ENCODE results near the gene DCST1.

DCST1 gene

DNA sequence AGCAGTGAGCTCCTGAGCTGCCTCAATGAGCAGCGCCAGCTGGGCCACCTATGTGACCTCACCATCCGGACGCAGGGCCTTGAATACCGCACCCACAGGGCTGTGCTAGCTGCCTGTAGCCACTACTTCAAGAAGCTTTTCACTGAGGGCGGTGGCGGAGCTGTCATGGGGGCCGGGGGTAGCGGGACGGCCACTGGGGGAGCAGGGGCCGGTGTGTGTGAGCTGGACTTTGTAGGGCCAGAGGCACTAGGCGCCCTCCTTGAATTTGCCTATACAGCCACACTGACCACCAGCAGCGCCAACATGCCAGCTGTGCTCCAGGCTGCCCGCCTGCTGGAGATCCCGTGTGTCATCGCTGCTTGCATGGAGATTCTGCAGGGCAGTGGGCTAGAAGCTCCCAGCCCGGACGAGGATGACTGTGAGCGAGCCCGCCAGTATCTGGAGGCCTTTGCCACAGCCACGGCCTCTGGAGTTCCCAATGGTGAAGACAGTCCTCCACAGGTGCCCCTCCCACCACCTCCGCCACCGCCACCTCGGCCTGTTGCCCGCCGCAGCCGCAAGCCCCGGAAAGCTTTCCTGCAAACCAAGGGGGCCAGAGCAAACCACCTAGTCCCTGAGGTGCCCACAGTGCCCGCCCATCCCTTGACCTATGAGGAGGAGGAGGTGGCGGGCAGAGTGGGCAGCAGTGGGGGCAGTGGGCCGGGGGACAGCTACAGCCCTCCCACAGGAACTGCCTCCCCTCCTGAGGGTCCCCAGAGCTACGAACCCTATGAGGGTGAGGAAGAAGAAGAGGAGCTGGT is 18.7 kb upstream of the DCST1 start:
- no peak for DNase-seq

DNA sequence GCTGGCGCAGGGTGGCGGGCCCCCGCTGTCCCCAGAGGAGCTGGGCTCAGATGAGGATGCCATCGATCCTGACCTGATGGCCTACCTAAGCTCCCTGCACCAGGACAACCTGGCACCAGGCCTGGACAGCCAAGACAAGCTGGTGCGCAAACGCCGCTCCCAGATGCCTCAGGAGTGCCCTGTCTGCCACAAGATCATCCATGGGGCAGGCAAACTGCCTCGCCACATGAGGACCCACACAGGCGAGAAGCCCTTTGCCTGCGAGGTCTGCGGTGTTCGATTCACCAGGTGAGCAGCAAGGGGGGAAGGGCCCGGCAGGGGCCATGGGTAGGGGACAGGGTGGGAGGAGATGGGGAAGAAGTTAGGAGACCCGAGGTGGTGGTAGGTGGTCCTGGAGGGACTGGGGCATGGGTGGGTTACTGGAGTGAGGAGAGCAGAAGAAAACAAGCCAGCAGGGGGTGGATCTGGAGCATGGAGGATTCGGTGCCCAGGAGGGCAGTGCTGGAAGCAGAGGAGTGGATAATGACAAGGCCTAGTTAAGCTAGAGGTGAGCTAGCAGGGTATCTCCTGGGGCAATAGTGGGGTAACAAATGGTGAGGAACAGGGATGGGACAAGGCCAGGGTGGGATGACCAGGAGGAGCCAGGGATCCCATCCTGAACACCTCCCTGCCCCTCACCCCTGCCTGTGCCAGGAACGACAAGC is 17.9 kb upstream of the DCST1 start:
- DNase-seq = no peak

DNA sequence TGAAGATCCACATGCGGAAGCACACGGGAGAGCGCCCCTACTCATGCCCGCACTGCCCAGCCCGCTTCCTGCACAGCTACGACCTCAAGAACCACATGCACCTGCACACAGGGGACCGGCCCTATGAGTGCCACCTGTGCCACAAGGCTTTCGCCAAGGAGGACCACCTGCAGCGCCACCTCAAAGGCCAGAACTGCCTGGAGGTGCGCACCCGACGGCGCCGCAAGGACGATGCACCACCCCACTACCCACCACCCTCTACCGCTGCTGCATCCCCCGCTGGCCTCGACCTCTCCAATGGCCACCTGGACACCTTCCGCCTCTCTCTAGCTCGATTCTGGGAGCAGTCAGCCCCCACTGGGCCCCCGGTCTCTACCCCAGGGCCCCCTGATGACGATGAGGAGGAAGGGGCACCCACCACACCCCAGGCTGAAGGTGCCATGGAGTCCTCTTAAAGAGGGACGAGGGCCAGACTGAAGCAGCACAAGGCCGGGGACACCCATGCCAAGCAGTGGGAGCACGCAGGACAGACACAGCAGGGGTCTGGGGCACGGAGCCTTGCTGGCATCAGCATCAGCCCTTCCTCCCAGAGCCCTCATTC is 17.3 kb upstream of the DCST1 start:
- DNase-seq = no peak

DNA sequence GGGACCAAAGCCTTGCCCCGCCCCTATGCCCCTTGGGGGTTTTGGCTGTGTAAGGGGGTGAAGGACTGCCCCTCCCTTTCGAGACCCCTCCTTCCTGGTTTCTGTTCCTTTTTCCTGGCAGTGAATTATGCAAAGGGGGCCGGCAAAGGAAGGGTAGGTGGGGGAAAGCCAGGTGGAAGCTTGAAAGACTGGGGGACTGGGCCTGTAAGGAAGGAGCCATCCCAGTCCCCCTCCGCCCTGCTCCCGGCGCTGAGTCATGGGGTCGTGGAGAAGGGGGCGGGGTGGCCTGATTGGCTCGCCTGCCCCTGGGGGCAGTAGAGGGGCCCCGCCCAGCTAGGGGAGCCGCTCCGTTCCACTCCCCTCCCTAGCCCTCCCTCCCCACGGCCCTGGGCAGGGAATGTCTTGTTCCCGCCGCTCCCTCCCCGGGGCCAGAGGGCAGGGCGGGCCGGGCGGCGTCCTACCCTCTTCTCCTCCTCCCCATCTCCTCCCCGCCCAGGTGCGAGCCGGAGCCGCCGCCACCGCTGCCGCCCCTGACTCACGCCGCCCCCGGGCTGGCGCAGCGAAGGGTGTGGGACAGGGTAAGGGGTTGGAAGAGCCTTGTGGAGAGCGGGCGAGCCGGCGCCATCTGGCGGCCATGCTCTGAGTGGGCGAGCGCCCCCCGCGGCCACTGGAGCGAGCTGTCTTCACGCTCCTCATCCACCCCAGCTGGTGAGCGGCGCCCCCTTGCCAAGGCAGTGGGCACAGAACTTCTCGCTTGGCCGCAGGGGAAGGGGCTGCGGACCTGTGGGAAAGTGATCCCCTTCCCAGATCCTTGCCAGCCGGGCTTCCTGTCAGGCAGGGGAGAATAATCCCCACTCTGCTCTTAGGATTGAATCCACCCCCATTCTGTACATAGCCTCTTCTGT is 16.3 kb upstream of the DCST1 start:
- peak; percentile 91 for DNase-seq

DNA sequence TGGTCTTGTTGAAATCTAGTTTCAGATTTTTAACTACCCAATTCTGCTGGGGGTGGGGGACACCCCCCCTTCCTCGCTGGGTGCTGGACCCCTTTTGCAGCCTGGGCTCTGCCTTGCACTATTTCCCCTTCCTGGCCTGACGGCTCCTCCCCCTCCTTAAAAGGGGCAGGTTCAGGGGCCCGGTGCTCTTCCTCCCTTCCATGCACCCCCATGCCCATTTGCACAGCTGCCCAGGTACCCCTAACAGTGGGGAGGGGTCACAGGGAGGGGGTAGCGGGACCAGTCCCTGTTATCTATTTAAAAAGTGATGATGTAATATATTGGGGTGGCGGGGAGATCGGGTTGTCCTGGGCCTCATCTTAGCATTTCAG is 15.7 kb upstream of the DCST1 start:
- DNase-seq = no peak

DNA sequence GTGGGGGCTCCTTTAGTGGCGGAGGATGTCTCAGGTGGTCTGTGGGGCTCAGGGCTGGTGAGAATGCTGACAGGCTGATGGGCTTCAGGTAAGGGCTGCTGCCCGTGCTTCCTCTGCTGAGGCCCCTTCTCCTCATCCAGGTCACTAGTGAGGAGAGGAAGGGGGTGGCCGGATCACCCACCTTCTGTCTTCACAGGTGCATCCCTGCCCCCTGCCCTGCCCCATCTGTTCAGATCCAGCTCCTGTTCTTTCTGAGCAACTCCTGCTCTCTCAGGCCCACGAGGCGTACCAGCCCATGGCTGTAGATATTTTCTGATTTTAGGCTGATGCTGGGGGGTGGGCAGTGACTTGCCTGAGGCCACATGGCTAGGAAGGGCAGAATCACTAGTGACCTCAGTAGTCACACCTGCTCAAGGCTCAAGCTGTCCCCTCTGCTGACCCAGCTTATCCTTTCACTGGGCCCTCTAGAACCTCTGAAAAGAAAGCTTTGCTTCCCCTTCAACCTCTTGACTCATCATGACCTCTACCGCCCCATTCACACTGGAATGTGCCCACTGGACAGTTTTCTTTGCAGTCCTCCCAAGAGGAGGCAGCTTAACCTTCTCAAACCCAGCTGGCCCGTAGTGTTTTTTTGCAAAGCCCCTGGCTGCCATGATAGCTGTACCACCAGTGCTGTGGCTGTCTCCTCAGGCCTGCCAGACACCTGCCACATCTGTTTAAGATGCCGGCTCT is 14.8 kb upstream of the DCST1 start:
- no peak for DNase-seq

DNA sequence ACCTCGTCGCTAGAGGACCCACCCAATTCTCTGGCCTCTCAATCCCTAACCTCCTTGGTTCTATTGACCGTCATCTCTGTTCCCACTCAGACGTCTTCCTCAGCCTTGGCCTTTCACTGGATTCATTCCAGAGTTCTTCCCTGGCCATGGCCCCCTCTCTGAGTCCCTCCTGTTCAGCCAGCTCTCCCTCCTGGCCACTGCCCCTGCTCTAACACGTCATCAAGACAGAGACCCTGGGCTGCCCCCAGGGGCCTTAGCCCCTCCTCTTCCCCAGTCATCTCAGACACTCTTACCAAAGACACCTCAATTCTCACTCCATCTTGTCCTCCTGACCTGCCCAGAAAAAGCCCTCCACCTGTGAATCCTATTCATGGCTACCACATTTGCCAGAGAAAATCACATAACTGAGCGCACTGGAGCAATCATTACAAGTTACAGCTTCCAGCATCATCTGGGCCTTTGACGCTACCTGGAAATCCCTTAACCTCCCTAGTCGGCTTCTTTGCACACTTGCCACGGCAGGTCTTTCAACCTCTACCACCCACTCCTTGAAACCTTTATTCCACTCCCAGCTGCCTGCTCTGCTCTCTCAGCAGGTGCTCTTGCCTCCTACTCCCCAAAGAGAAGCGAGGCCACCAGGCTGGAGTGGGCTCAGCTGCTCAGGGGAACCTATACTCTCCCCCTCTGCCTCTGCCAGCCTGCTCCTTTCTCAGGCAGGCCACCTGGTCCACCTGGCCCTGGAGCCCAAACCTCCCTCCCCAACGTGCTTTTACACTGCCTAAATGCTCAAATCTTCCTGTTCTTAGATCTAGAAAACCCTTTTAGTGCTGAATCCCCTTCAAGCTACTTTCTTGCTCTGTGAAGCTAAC is 14.0 kb upstream of the DCST1 start:
- no peak for DNase-seq

DNA sequence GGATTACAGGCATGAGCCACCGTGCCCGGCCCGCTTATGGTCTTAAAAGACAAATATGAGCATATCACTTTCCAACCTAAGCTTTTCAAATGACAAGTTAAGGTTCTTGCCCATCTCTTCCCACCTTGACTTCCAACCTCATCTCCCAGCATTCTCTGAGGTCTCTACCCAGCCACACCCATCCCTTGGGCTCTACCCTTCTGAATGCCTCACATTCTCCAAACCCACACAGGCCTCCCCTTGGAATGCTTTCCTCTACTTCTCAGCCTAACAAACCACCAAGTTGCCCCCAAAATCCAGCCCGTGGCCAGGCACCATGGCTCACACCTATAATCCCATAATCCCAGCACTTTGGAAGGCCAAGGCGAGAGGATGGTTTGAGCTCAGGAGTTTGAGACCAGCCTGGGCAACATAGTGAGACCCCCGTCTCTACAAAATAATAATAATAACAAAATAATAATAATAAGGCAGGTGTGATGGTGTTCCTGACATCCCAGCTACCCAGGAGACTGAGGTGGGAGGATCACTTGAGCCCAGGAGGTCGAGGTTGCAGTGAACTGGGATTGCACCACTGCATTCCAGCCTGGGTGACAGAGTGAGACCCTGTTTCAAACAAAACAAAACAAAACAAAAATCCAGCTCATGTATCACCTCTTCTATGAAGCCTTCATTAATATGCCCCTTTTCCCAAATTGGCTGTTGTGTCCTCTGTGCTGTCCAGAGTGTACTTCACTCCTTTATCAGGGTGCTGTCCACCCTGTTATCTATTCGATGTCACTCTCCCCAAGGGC is 11.3 kb upstream of the DCST1 start:
- DNase-seq = no peak

DNA sequence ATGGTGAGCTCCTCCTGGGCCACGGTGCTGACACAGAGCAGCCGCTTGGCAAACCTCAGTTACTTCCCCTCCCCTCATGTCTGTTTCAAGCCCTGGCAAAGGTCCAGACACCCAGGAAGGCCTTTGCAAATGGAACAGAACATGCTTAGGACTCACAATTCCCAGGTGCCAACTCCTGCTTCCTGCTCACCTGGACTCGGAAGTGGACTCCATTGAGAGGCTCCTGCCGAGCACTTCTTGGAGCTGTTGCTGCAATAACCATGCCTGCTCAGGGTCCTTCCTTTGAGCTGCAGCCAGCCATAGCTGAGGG is 10.7 kb upstream of the DCST1 start:
- DNase-seq = no peak

DNA sequence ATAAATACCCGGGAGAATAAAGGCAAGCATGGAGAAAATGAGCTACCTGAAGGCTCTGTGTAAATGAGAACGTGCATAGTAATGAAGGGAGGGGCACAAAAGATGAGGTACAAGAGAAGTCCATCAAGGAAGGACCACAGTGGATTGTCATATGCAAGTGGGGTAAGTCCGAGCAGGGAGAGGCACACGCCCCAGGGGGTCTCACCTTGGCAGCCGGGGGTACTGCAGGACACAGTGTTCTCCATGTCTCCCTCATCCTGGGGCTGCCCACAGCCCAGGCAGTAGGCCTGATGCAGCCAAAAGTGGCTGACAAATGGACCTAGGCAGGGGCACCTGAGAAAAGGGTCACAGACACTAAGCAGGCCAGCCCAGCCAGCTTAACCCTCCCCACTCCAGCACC is 10.0 kb upstream of the DCST1 start:
- no peak for DNase-seq

DNA sequence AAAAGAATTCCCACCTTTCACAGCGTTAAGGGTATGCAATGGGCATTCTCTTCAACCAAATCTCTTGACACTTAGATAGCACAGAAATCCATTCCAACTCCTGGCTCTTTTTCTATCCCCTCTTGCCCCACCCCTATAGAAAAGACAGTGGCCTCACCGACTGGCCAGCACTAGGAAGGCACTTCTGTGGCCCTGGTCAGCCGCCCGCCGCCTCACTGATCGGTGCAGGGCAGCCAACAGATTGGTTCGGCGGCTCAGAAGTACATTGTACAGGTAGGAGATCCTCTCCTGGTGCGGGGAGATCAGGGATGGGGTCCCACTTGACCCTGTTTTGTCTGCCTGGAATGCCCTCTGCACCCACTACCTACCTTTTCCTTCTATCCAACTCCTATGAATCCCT is 9.3 kb upstream of the DCST1 start:
- DNase-seq = no peak

DNA sequence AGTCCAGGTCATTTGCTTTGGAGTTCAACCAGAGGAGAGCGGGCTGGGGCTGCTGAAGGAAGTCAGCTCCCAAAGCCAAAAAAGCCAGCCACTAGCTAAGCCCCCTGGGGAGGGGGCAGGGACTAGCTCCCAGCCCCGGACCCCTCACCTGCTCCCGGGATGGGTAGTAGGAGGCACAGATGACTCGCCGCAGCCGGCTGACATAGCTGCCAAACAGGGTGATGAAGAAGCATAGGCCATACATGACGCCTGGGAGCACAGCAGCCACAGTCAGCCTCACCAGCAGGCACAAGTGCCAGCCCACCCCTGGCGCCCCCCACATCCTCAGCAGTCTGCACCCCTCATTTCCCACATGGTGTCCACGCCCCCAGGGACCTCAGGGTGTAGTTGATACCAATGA is 7.5 kb upstream of the DCST1 start:
- DNase-seq = no peak

DNA sequence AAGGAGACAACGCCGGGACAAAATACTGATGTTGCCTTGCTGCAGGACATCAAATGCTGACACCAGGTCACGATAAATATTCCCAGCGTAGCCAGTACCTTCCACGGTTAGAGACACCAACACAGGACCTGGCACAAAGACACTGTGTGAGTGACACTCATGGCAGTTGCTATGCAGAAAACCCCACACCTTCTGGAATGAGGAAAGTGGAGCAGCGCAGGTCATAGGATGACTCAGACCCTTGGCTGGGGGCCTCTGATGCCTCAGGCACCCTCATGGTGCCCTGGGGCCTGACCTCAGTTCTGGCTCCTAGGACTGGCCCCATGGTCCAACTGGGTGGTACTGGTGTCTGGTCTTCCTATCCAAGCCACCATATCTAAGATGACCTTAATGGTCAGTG is 7.0 kb upstream of the DCST1 start:
- no peak for DNase-seq

DNA sequence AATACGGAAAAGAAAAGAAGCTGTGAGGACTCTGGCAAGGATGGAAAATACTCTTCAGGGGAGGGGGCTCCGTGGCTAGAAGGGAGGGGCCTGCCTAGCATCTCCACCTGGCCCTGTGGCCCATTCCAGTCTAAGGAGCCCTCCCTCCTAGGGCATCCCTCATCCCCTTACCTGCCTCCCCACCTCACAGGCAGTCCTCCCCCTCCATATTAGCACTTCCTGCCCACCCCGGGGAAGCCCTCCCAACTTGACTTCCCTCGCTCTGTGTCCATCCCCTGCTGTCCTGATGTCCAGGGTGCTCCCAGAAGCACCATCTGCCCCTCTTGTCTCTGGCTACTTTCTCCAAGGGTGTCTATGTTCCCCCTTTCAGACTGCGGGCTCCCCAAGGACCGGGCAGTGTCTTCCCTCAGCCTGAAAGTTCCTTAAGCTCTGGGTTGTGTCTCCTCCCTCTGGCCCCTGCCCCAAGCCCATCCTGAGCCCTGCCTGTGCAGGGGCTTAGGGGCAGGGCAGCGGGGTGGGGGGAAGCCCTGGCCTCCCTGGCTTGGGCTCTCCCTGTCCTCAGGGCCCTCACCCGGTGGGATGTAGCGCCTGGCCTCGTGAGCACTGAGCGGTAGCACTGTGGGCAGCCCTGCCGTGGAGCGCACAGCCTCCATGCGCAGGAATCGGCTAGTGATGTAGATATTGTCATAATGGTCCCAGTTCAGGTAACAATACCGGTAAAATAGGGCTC is 3.9 kb upstream of the DCST1 start:
- no peak for DNase-seq

DNA sequence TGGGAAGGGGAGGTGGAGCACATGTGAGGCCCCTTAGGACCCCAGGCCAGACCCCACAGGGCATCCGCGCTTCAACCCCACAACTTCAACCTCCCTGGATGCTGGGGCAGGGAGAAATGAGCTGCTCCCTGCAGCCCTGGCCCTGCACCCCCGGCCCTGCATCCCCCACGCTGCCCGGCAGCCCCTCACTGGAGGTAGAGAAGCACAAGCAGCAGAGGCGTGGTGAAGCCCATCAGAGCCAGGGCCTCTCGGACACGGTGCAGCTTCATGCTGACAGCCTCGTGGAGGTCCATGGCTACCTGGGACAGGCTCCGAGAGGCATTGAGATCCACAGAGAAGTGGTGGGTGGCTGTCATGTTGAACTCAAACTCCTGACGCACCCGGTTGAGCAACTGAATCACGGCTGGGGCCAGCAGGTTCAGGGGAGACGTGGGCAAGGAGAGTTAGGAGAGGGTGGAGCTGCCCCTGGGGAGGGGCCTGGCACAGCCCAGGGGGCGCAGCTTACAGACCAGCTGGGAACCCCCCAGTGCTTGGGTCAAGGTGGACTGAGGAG is 3.3 kb upstream of the DCST1 start:
- DNase-seq = no peak

DNA sequence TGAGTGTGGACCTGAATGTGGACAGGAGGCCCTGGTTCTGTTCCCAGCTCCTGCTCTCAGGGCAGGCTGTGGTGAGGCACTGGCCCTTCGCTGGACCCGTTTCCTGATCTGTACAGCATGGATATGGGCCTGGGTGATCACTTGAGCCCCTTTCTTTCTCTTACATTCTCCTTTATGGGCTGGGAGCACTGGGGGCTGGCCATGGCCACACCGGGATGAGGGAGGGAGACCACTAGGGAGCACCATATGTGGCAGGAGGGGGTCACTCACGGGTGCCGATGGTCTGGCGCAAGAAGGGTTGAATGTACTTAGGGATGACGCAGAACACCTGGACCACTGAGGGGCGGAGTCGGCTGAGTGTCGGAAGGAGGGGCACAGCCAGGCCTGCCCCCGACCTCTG is 2.7 kb upstream of the DCST1 start:
- no peak for DNase-seq

DNA sequence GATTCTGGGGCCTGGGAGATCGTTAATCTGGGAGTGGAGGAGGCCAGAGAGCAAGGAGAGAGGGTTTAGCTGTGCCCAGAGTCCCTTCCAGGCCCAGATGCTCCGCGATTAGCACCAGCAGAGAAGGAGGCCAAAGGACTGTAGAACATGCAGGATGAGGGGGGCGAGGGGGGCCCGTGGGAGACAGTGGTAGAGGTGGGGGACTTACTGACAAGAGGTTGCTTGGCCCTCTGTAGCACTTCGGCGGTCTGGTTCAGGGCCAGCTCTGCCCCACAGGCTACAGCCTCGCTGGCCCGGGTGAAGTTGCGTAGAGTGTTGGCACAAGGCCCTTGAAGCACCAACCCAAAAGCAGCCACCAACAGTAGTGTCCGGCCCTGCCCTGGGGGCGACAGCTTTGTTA is 738 bp upstream of the DCST1 start:
- DNase-seq = no peak

DNA sequence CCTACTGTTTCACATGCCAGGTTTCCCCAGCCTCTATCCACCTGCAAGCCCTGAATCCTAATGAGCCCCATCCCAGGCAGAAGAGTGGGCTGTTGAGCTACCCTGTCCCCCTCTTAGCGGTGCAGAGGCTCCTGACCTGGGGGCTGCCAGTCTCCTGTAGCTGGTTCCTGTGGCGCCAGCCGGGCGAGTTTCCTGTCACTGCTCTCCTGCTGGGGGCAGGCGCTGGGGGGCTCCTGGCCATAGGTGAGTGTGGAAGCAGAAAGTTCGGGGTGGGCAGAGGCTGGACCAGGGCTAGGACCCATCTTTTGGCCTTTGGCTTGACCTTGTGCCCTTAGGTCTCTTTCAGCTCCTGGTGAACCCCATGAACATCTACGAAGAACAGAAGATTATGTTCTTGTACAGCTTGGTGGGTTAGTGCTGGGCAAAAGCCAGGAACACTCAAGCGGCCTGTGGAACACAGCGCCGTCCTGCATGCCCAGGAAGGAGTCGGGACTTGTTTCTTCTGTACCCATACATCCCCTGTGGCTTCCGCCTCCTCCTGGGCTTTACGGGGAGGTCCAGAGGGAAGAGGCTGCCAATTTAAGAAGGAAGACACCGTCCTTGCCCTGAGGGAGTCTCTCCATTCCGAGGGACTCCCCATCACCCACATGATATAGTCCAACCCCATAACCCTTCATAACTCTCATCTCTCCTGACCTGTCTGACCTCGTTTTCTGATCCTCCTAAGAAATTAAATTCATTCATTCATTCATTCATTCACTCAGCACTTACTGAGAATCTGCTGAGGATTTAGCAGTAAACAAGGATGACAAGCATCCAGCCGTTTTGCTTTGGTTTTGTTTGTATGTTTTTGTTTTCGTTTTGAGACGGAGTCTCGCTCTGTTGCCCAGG is 939 bp downstream of the DCST1 start:
- no peak for DNase-seq

DNA sequence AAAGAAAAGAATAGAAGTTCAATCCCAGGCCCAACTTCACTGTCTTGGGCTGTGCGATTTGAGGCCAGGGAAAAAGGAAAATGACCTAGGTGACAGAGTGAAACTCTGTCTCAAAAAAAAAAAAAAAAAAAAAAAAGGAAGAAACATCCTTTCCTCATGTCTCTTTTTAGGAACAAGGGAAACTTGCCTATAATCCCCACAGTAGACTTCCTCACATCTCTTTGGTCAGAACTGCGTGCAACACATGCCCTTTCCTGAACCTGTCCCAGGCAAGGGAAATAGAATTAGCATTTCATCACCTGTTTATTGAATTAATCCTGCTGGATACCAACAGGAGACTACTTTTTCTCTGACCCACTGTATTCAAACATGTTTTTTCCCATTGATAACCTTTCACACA is 2.3 kb downstream of the DCST1 start:
- no peak for DNase-seq
